Prostate gland (tissue), 2 donors: Measurements from ENCODE around the gene PACSIN3.

Experiments
- CTCF ChIP-seq, 4 experiments: fragments of 200-600 bp in 2 of 4; fragments of 450-650 bp in 2 of 4; sonication (generic) in 2 of 4; IDR thresholded peaks; 1 replicate in 3 of 4; 2 replicates in 1 of 4; pipeline ENCODE4 v1.5.1; 2016 to 2019; ENCODE audit warnings: antibody characterized with exemption in 4 of 4, mild to moderate bottlenecking in 2 of 4, moderate library complexity in 2 of 4
- POLR2AphosphoS5 ChIP-seq: sonication (generic); formaldehyde crosslinking; IDR thresholded peaks from one replicate; pipeline ENCODE4 v1.6.1; 2017; ENCODE audit warnings: antibody characterized with exemption

- peak; percentile 35 for TF ChIP-seq POLR2AphosphoS5
- TF ChIP-seq CTCF (IDR thresholded peaks at IDR 0.05), result no peak
Observed at GRCh38 chr11:47216121-47216798, 30.0 kb upstream of the PACSIN3 start.
